Astrocyte of the spinal cord (primary cell): ENCODE measurements around the gene DEK.

ENCODE experiments used
- DNase-seq: peaks from one replicate; pipeline ENCODE4 v3.0.0; 2011; ENCODE audit warnings: low read depth, low spot score
- H3K4me3 ChIP-seq: 2 replicates; pipeline ENCODE4 v1.5.1; 2011; ENCODE audit warnings: low read depth, mild to moderate bottlenecking, low read length, moderate library complexity
- in situ Hi-C: cut with HindIII; loops from 2 replicates; pipeline ENCODE4 v1.10.0; 2017; ENCODE audit warnings: low sequenced_read_pairs
- TF ChIP-seq, protein P1 (sequence below): IDR thresholded peaks from 2 replicates; pipeline ENCODE4 v1.5.1; 2012; ENCODE audit warnings: low read depth, mild to moderate bottlenecking, low read length, inconsistent platforms

DEK gene

DNA sequence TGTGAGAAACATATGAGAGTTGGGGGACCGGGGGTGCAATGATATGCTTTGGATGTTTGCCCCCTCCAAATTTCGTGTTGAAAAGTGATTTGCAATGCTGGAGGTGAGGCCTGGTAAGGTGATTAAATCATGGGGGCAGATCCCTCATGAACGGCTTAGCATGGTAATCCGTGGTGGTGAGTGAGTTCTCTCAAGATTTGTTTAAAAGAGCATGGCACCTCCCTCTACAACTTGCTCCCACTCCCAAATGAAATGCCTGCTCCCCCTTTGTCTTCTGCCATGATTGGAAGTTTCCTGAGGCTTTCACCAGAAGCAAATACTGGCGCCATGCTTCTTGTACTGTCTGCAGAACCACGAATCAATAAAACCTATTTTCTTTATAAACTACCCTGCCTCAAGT lies 2.5 kb downstream of the DEK start:
- no peak for DNase-seq
- TF ChIP-seq, protein P1, sequence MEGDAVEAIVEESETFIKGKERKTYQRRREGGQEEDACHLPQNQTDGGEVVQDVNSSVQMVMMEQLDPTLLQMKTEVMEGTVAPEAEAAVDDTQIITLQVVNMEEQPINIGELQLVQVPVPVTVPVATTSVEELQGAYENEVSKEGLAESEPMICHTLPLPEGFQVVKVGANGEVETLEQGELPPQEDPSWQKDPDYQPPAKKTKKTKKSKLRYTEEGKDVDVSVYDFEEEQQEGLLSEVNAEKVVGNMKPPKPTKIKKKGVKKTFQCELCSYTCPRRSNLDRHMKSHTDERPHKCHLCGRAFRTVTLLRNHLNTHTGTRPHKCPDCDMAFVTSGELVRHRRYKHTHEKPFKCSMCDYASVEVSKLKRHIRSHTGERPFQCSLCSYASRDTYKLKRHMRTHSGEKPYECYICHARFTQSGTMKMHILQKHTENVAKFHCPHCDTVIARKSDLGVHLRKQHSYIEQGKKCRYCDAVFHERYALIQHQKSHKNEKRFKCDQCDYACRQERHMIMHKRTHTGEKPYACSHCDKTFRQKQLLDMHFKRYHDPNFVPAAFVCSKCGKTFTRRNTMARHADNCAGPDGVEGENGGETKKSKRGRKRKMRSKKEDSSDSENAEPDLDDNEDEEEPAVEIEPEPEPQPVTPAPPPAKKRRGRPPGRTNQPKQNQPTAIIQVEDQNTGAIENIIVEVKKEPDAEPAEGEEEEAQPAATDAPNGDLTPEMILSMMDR, result no peak
- in situ Hi-C loops, result no loop called here
- H3K4me3 ChIP-seq, result no peak overlapping the region

DNA sequence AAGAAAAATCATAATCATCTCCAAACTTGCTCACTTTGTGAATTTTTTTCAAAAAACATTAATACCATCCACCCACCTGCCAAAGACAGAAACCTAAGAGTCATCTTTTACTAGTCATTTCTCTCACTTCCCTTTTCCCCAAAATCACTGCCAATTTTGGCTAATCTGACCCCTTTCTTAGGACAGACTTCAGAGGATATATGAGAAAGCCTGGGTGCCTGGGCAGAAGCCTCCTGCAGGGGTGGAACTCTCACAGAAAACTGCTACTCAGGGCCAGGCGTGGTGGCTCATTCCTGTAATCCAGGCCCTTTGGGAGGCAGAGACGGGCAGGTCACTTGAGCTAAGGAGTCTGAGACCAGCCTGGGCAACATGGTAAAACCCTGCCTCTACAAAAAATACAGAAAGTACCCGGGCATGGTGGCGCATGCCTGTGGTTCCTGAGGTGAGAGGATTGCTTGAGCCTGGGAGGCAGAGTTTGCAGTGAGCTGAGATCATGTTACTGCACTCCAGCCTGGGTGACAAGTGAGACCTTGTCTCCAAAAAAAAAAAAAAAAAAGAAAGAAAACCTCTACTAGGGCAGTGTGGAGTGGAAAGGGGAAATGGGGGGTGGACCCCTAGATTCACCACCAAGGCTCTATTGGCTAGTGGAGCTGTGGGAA lies 3.8 kb downstream of the DEK start:
- DNase-seq, result peak; percentile 40
- H3K4me3 ChIP-seq, result no peak overlapping the region
- in situ Hi-C loops, result no loop called here
- TF ChIP-seq, protein P1, result no peak

DNA sequence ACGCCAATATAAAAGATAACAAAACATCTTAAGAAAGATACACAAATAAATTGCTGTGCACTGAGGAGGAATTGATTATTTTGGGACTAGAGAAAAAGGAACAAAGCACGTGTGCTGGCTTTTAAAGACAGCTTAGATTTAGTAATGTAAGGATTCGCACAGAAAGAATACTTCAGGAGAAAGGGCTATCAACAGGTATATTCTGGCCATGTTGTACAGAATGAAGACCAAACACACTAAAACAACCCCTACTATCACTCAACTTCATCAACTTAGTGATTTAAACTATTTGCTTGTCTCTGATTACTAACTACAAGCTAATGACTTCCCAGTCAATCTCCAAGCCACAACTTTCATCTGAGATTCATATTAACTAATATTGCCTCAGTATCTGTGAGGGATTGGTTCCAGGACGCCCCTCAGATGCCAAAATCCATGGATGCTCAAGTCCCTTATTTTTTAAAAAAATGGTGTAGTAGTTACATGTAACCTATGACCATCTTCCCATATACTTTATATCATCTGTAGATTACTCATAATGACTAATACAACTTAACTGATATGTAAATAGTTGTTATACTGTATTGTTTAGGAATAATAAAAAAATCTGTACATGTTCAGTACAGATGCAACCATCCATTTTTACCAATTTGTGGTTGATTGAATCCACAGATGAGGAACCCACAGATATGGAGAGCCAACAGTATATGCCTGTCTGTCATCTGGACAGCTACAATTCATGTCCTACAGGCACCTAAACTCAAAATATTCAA lies 4.5 kb downstream of the DEK start:
- no peak for DNase-seq
- in situ Hi-C loops, result no loop called here

DNA sequence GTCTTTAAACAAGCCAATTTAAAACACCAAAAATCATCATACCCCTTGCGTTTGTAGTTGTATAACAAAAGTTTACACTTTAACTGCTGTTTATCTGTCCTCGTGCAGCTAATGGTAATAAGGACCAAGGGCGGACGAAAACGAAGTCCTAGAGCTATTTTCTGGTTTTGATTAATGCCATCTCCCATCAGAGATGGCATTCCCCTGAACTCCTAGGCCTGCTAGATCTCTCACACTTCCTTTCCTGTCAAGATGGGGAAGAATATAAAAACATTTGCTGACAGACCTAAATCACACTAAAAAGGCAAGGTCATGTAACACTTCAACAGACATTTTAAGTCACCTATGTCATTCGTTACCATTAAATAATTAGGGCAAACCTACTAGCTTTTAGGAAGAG lies 9.5 kb downstream of the DEK start:
- in situ Hi-C loops, result no loop called here
- no peak for DNase-seq
- no peak overlapping the region for H3K4me3 ChIP-seq
- TF ChIP-seq, protein P1, result no peak

More for the DNA sequence above, 4.5 kb downstream of the DEK start:
- H3K4me3 ChIP-seq, result no peak overlapping the region
- TF ChIP-seq, protein P1, result no peak

DNA sequence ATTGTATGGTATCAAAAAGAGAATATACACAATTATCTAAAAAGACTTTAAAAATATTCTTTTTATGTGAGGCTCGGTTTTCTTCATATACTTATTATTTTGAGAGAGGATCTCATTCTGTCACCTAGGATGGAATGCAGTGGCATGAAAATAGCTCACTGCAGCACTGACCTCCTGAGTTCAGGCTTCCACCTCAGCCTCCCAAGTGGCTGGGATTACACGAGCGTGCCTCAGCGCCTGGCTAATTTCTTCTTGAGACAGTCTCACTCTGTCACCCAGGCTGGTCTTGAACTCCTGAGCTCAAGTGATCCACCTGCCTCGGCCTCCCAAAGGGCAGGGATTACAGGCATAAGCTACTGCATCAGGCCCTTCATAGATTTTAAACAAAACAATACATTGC lies 10.7 kb downstream of the DEK start:
- H3K4me3 ChIP-seq, result no peak overlapping the region
- in situ Hi-C loops, result no loop called here
- TF ChIP-seq, protein P1, result no peak
- DNase-seq, result no peak

DNA sequence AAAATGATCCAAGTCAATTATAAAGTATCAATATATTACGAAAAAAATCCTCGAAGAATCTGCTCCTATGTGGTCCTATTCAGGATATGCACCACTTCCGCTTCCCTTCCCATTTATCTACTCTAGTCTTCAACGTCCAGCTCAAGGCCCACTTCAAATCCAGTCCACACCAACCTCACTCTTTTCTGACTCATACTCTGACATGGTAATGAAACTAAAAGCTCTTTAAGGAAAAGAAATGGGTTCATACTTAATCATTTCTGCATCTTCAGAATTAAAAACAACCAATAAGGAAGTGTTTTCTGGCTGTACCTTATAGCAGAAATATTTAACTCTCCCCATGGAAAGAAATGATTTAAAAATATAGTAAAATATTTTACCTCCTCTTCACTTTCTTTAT lies 15.1 kb downstream of the DEK start:
- no peak for DNase-seq
- H3K4me3 ChIP-seq, result no peak overlapping the region
- in situ Hi-C loops, result no loop called here
- TF ChIP-seq, protein P1, result no peak
